HG03066 (cell line): ENCODE data around the gene SF3A1.

Source experiments
- ATAC-seq: cut with Tn5 transposase; IDR thresholded peaks from one replicate; pipeline ENCODE4 v1.9.1; 2021; ENCODE audit warnings: low read depth; ENCODE audit not compliant: unreplicated experiment

The SF3A1 gene

DNA sequence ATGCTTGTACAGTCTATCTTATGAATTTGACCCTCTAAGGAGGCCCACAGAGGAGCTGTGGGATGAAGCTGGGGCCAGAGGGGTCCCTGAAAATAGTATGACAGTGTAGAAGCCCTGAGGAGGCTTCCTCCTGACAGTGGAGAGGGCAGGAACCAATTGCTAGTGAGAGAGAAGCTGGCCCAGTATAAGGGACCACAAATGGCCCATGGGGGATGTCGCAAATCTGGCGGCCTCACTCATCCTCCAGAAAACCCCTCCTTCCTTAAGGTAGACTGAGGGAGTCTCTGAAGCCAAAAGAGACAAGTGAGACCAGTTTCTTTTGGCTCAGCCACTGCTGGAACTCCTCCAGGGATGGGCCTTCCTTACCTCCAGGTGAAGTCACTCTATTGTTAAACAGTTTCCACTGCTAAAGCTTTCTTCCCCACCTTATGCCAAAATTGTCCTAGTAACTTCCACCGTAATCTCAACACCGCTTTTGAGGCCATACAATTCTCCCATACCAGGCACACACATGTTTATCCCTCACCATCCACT is 49.6 kb downstream of the SF3A1 start:
- ATAC-seq: no peak

DNA sequence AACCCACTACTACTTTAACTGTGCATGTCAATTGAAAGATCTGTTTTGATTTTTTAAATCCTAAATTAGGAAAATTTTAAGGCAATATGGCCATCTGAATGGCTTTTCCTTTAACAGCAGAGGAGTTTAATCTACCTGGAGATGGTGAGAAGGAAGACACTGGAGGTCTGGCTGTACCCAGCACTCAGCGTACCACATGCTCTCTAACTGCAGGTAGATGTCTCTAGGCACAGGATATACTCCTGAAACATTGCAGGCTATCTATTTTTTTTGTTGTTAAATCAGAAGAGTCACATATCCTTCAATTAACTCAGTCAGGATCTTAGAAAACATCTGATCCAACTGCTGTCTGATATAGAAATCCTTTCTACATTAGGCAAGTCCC is 50.1 kb downstream of the SF3A1 start:
- ATAC-seq: no peak

GRCh38 chr22:30305906-30306626 is 50.6 kb downstream of the SF3A1 start:
- ATAC-seq: no peak

- no peak for ATAC-seq
These were observed 51.2 kb downstream of the SF3A1 start for GRCh38 chr22:30305519-30305905.

DNA sequence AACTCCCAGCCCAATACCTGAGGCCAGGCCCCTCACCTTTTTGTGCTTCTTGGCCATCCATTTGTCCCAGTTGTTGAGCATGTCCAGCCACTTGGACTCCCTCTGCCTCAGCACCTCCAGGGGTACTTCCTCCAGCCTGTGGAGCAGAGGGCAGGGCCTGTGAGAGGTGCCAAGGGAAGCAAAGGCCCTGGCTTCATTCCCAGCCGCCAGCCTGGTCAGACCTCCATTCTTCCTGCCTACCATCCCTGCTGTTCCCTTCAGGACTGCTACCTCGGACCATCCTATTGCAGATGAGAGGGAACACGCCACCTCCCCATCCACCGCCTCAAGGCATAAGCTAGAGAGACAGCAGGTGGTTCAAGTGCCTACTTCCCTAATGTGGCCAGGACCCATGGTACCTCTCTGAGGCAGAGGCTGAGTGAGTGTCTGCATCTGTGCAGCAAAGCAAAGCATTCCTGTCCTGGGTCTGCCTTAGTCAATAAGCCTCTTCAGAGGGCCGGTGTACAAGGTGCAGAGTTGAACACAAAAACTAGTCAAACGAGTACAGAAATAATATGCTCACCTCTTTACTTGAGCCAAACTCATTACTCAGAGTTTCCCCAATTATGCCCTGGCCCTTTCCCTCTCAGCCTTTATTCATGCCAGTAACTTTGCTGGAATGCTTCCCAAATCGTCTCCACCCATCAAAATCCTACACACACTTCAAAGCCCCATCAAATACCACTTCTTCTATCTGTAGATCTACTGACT is 52.0 kb downstream of the SF3A1 start:
- no peak for ATAC-seq

- ATAC-seq: no peak
These were observed 53.9 kb downstream of the SF3A1 start for GRCh38 chr22:30302810-30303138.

DNA sequence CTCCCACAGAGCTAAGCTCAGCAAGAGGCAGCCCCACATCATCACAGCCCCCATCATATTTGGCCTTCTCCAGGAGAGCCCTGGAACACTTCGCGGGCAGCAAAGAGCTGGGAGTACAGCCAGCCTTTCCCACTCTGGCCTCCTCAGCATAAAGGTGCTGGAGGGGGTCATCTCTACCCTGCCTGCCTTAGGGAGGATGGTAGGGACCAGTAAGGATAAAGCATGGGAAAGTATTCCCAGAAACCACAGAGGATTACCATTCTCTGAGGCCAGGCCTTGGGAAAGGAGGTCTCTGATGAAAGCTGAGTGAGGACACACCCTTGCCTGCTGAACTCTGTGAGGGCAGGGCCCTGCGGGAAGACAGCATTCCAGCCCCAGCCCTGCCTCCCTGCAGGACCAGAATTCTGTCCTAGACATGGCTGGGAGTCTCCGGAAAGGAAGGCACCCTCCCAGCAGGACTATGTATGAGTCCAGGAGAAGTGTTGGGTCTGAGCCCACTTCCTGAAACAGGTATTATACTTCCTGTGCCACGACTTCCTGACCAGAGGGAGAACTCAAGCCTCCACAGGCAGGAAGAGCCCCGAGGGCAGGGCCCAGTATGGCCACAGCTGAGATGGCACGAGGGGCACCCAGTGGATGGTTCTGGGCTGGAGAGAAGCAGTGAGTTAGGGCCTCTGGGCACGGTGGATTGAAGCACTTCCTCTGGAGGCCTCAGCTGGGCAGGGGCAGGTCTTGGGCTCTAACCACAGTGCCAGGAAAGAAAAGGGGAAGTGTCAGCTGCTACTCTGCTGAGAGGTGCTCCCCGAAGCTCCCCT is 54.5 kb downstream of the SF3A1 start:
- ATAC-seq: no peak

DNA sequence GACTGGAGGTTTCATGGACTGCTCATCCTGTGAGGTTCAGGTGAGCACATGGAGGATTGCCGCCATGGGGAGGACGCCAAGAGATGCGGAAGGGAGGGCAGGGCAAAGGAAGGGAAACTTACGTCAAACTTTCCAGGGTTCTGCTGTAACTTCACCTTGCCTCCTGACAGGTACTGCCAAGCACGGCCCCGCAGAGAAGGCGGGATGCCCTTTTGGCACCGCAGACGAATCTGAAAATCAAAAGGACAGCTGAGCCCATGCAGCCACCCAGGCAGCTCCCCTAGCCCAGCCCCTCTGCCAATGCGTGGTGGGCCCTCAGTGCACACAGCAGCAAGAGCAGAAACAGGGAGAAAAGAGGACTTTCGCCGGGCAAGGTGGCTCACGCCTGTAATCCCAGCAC is 57.4 kb downstream of the SF3A1 start:
- ATAC-seq: no peak

DNA sequence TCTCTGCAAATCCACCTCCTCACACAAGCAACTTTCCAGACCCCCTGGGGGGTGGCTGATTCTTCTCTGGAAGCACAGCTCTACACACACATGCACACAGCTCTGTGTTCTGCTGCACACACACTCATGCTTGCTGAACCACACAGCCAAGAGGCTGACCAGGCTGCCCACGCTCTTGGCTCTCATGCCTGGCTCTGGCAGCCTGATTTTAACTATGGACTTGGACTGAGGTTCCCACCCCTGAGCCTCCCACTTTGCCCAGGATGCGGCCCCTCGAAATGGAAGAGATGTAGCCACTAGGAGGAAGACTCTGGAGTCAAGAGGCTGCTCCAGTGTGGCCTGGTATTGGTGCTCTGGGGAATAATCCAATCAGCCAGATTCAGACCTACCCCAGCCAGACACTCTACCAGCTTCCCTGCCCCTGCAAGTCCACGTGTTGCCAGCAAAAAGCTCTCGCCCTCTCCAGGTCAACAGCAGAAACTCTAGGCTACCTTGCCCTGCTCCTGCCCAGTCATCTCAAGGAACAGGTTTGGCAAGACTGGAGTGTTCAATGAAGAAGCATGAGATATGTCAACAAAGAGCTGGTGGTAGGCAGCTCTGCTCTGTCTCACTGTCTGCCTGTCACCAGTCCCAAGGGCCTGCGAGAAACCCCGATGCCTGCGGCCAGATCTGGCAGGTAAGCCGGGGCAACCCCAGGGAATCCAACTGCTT is 58.5 kb downstream of the SF3A1 start:
- no peak for ATAC-seq

DNA sequence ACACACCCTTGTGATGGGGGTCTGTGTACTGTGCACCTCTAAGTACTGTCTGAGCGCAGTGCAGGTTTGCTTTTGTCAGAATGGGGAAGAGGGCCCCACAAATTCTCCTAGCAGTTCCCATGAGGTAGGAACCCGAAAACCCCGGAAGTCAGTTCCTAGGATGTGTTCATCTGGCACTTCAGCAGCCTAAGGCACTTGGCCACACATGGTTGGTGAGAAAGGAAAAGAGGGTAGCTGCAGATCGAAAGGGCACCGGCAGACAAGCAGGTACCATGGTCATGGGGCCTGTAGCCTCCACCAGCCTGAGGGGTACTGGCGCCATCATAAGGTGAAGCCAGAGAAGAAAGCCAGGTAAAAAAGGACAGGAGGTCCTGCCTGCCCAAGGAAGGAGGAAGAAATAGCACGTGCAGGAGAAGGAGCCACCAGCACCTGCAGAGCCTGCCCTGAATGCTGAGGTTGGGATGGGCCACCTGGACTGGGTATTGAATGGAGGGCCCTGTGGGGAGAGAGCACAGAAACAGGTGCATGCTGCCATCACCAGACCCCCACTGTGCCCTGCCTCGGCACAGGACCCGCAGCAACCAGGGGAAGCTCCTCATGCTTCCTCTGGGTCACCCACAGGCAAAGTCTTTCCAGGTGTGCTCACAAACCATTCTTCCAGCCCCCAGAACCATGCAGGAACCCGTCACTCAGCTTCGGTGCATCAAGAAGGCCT is 59.3 kb downstream of the SF3A1 start:
- no peak for ATAC-seq

DNA sequence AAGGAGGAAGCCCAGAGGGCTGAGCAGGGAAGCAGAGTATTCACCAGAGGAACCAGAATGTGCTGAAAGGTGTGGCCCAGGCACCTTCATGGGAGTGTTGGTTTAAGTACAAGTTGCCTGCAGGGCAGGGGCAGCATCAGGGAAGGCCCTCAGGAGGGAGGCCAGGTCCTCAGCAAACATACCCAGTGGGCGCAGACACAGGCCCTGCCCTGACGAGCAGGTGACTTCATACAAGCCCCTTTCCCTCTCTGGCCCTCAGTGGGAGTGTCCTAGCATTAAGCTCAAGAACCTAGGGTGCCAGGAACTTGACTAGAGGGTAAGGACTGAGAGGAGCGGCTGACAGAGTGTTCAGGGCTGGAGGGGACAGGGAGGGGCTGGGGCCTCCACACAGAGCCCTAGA is 59.9 kb downstream of the SF3A1 start:
- no peak for ATAC-seq

- ATAC-seq: no peak
These were observed 60.4 kb downstream of the SF3A1 start for GRCh38 chr22:30296324-30296723.

GRCh38 chr22:30295576-30295975 is 61.1 kb downstream of the SF3A1 start:
- ATAC-seq: no peak

- no peak for ATAC-seq
These were observed 61.9 kb downstream of the SF3A1 start for GRCh38 chr22:30294830-30295229.

GRCh38 chr22:30294066-30294465 is 62.6 kb downstream of the SF3A1 start:
- no peak for ATAC-seq

- ATAC-seq: no peak
These were observed 63.7 kb downstream of the SF3A1 start for GRCh38 chr22:30293026-30293425.

- no peak for ATAC-seq
These were observed 64.4 kb downstream of the SF3A1 start for GRCh38 chr22:30292069-30292970.

GRCh38 chr22:30291058-30291892 is 65.4 kb downstream of the SF3A1 start:
- ATAC-seq: no peak
